Aorta (tissue), 5 donors: ENCODE results near the gene BLTP2. TPM values are rescaled to one million over a fixed set of nuclear protein-coding genes. Genes with fewer than 3 reads are reported as not detected.

Source experiments
- ATAC-seq: fragments of 200-7000 bp; cut with Tn5 transposase; one replicate; pipeline ENCODE4 v1.9.1; 2022; ENCODE audit warnings: moderate library complexity; ENCODE audit not compliant: low FRiP score
- DNase-seq, 2 donors: peaks; one replicate each; pipeline ENCODE4 v3.0.0-alpha.2; 2020
- H3K27ac ChIP-seq, 2 donors: one replicate each; pipeline ENCODE4 v1.5.1; 2013; ENCODE audit warnings: low read length in 2 of 2, mild to moderate bottlenecking in 2 of 2, moderate library complexity in 2 of 2, control low read depth in 1 of 2, inconsistent platforms in 1 of 2, low read depth in 1 of 2
- H3K27me3 ChIP-seq, 2 donors: one replicate each; pipeline ENCODE4 v1.6.1; 2013; ENCODE audit warnings: control low read depth in 1 of 2, low read length in 1 of 2, mild to moderate bottlenecking in 1 of 2, moderate library complexity in 1 of 2; ENCODE audit not compliant: insufficient read depth in 2 of 2, control insufficient read depth in 1 of 2
- H3K36me3 ChIP-seq, 2 donors: one replicate each; pipeline ENCODE4 v1.6.1; 2013; ENCODE audit warnings: control low read depth in 1 of 2, low read length in 1 of 2, mild to moderate bottlenecking in 1 of 2; ENCODE audit not compliant: insufficient read depth in 2 of 2, control insufficient read depth in 1 of 2
- H3K4me1 ChIP-seq, 2 donors: one replicate each; pipeline ENCODE4 v1.6.1; 2013; ENCODE audit warnings: low read length in 2 of 2, control low read depth in 1 of 2, mild to moderate bottlenecking in 1 of 2, moderate library complexity in 1 of 2; ENCODE audit not compliant: insufficient read depth in 2 of 2, control insufficient read depth in 1 of 2
- H3K4me3 ChIP-seq, 2 donors: one replicate each; pipeline ENCODE4 v1.5.1; 2013; ENCODE audit warnings: low read length in 2 of 2, control low read depth in 1 of 2, mild to moderate bottlenecking in 1 of 2
- H3K9me3 ChIP-seq: one replicate; pipeline ENCODE4 v1.6.1; 2013; ENCODE audit warnings: mild to moderate bottlenecking, low read length; ENCODE audit not compliant: control insufficient read depth
- WGBS, 2 donors: extraction: QIAGEN DNeasy Blood & Tissue Kit; methylation state at CpG; one replicate each; pipeline ENCODE4 v1.1.7; 2013; 5-methylcytosine and 5-hydroxymethylcytosine counted together
- intact Hi-C, 2 donors: fragments of 100-400 bp; cut with DNase I; formaldehyde crosslinking; loops; one replicate each; pipeline versions ENCODE4 v1.14.2 to v1.15.0; 2022
- long read RNA-seq, 2 donors: library from polyadenylated mRNA; unstranded; transcript quantifications; one replicate each; pipeline ENCODE4 v2.0.0, GENCODE V29; 2020 to 2021
- polyA plus RNA-seq, 2 donors: library from polyadenylated mRNA; stranded (reverse); fragments of 200-250 nt; gene quantifications; one replicate each; pipeline ENCODE4 v1.2.3, GENCODE V29; 2013
- total RNA-seq, 2 donors: library from RNA; stranded (reverse); fragmentation: NEBNext Ultra II Directional; extraction: Animal tissue kit (Norgen Biotek cat#: 25700); gene quantifications; one replicate each; pipeline ENCODE4 v1.2.1, GENCODE V29; 2021
- donor health status: healthy with polysubstance abuse.
- donor health status: Bipolar disorder and iron deficiency.
- donor health status: DM: no; HTN: no; CAD: no.
- donor health status: DM: no; HTN: no; CAD: no.
- donor health status: DM: yes; HTN: yes; CAD: no.

BLTP2 gene
- 100 to 1,000 TPM; 100 to 135 TPM for total RNA-seq
- polyA plus RNA-seq, result 10 to 100 TPM; 27.7 to 27.8 TPM
- long read RNA-seq, donor 1, transcript KIAA0100-210 (11 exons, 1,582 nt), result major isoform, 12 of 23 reads
- long read RNA-seq, donor 1, partial matches to known transcripts, result 4 of 23 reads
- long read RNA-seq, donor 1, other reads (novel, unspliced or antisense), result 7 of 23 reads
- long read RNA-seq, donor 2, full-length matches to known transcripts, result 2 of 43 reads
- long read RNA-seq, donor 2, partial matches to known transcripts, result 36 of 43 reads
- long read RNA-seq, donor 2, other reads (novel, unspliced or antisense), result 5 of 43 reads

DNA sequence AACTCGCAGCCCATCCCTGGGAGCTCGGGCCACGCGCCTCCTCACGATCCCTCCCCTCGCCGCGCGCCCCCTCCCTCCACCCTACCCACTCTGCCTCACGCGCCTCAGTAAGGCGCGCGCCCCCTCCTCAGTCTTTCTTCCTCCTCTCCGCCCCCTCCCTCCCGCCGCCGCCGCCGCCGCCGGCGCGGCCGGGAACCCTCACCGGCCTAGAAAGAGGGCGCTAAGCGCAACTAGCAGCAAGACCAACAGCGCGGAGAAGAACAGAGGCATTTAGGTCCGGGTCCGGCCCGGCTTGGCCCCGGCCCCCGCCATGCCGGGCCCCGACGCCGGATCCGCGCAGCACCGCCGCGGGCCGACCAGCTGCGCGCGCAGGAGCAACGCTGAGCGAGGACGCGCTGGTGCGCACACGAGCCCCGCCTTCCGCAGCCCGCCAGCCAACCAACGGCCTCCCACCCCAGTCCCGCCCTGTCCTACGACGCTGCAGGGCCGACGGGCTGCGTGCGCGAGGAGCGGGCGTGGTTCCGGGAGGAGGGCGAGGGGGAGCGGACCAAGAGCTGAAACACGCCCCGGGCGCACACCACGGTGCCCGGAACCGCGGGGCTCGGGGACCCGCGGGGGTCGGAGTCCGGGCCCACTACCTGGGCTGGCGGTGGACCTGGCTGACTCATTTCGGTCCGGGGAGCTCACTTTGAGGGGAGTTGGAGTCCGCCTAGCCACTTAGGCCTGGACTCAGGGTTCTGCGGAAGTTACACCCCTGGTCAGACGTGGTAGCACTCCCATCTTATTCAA, at the start of gene BLTP2:
BLTP2 (minus strand) TSS at position 372 of the 789 bp plus-strand sequence; CDS start at position 270, 102 bp downstream.
- intact Hi-C loops, result no loop called here

DNA sequence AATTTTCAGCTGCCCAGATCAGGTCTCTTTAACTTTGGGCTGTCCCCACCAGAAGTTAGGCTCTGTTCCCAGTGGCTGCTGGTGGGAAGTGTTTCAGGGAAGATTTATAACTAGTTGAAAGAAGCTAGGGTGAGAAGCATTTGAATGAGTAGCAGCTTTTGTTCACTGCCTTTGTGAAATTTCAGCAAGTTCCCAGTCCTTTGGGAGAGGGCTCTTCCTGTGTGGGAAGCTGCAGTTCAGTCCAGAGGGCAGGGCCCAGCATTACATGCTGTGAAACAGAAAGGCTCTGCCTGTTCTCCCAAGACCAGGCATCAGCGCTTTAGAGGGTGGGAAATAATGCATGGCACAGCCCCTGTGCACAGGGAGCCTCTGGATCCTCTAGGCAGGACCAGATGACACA, 48.9 kb upstream of the BLTP2 start:
- Histone ChIP-seq H3K4me1 (no peaks in the 10 kb centered on the region), H3K27ac (no peak overlapping the region), H3K4me3 (no peak overlapping the region), H3K27me3 (no peaks in the 10 kb centered on the region), H3K9me3 (no peaks in the 10 kb centered on the region), H3K36me3 (peaks cover 13 to 33% of the 10 kb centered on the region in 2 donors)
- no peak for ATAC-seq
- peak in 1 of 2 donors; percentile 19 for DNase-seq
- intact Hi-C loops, result no loop called here
- 73 to 77% methylated on average over 1 of the region's 1 CpG for WGBS, 2 donors

More for the DNA sequence above, at the start of gene BLTP2:
- peak within 1 kb of the TSS; percentile 86 to 89 for H3K4me3 ChIP-seq
- H3K4me1 ChIP-seq, result no peaks in the 10 kb centered on the region
- peaks cover 0 to 7% of the 10 kb centered on the region in 2 donors for H3K36me3 ChIP-seq
- H3K27ac ChIP-seq, result peak within 1 kb of the TSS; percentile 43 to 87
- ATAC-seq (peak; percentile 99), DNase-seq (peak; percentile 98 to 99)
- 0 to 1% methylated on average over 60 to 89 of the region's 89 CpGs for WGBS, 2 donors
- H3K27me3 ChIP-seq, result no peaks in the 10 kb centered on the region
- no peaks in the 10 kb centered on the region for H3K9me3 ChIP-seq

DNA sequence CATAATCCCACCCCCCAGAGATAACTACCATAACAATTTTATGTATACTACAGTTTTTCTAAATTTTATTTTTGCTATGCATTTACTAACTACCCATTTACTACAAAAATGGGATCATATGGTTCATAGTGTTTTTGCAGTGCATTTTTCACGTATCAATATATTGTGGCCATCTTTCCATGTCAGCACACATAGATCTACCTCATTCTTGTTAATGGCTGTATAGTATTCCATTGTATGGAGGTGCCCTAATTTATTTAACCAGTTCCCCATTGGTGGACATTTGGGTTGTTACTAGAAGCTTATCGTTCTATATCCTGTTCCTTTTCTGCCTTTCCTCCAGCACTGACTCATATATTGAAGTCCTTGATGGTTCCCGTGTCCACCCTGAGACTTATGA, 44.1 kb upstream of the BLTP2 start:
- intact Hi-C loops, result no loop called here
- no peak overlapping the region for H3K4me3 ChIP-seq
- ATAC-seq, result no peak
- peaks cover 21 to 34% of the 10 kb centered on the region in 2 donors for H3K36me3 ChIP-seq
- no peak for DNase-seq
- H3K27ac ChIP-seq, result no peak overlapping the region
- H3K9me3 ChIP-seq, result no peaks in the 10 kb centered on the region
- WGBS, 2 donors, result 95 to 97% methylated on average over 3 of the region's 3 CpGs
- H3K4me1 ChIP-seq, result no peaks in the 10 kb centered on the region
- H3K27me3 ChIP-seq, result no peaks in the 10 kb centered on the region

DNA sequence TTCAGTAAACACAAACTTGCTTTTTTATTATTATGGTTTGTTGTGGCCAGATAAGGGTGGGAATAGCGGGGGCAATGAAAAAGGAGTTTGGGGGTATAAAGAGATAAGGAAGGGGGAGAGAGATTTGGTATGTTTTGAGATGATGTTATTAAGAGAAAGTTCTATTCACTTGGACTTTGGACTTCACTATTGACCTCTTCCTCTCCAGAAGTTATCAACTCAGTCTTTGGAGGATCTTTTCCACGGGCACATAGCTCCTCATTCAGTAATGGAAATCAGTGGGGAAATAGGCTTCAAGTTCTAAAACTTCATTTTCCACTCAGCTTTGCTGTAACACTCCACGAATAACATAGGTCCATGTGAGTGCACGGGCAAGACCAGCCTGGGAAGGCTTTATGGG, 43.5 kb upstream of the BLTP2 start:
- WGBS, 2 donors, result 95 to 97% methylated on average over 4 of the region's 4 CpGs
- no peaks in the 10 kb centered on the region for H3K4me1 ChIP-seq
- DNase-seq, result no peak
- H3K27ac ChIP-seq, result no peak overlapping the region
- no peaks in the 10 kb centered on the region for H3K27me3 ChIP-seq
- no peak for ATAC-seq
- no peak overlapping the region for H3K4me3 ChIP-seq
- H3K36me3 ChIP-seq, result peaks cover 17 to 29% of the 10 kb centered on the region in 2 donors
- intact Hi-C loops, result no loop called here
- H3K9me3 ChIP-seq, result no peaks in the 10 kb centered on the region

DNA sequence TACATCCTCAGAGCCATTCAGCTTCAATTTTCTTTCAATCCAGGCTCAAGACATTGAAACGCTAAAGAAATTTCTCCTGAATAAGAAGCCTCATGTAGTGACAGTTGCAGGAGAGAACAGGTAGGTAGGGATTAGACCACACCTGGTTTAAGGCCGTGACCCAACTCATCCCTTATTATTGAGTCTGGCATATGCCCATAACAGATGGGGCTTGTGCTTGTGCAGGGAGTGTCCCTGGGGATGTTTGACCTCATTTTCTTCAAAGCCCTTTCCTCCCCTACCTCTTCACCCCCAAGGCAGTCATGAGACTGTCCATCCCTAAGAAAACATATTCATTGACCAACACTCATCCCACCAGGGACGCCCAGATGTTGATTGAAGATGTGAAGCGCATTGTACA, 41.3 kb upstream of the BLTP2 start:
- no peaks in the 10 kb centered on the region for H3K9me3 ChIP-seq
- H3K4me3 ChIP-seq, result no peak overlapping the region
- H3K36me3 ChIP-seq, result peaks cover 17 to 36% of the 10 kb centered on the region in 2 donors
- no peaks in the 10 kb centered on the region for H3K4me1 ChIP-seq
- no peaks in the 10 kb centered on the region for H3K27me3 ChIP-seq
- no peak for ATAC-seq
- 85 to 86% methylated on average over 4 of the region's 4 CpGs for WGBS, 2 donors
- no peak for DNase-seq
- H3K27ac ChIP-seq, result no peak overlapping the region
- intact Hi-C loops, result no loop called here

DNA sequence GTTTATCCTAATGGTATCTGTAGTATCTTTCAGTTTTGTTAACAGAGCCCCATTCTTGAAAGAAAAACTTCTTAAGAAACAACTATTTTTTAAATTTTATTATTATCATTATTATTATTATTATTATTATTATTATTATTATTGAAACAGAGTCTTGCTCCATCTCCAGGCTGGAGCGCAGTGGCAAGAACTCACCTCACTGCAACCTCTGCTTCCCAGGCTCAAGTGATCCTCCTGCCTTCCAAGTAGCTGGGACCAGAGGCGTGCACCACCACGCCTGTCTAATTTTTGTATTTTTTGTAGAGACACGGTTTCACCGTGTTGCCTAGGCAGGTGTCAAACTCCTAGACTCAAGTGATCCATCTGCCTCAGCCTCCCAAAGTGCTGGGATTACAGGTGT, 40.4 kb upstream of the BLTP2 start:
- intact Hi-C loops, result no loop called here
- ATAC-seq (no peak), DNase-seq (no peak)
- H3K4me1 ChIP-seq, result no peaks in the 10 kb centered on the region
- H3K9me3 ChIP-seq, result no peaks in the 10 kb centered on the region
- no peak overlapping the region for H3K27ac ChIP-seq
- 84 to 87% methylated on average over 5 of the region's 5 CpGs for WGBS, 2 donors
- no peaks in the 10 kb centered on the region for H3K27me3 ChIP-seq
- H3K4me3 ChIP-seq, result no peak overlapping the region
- peaks cover 17 to 32% of the 10 kb centered on the region in 2 donors for H3K36me3 ChIP-seq

DNA sequence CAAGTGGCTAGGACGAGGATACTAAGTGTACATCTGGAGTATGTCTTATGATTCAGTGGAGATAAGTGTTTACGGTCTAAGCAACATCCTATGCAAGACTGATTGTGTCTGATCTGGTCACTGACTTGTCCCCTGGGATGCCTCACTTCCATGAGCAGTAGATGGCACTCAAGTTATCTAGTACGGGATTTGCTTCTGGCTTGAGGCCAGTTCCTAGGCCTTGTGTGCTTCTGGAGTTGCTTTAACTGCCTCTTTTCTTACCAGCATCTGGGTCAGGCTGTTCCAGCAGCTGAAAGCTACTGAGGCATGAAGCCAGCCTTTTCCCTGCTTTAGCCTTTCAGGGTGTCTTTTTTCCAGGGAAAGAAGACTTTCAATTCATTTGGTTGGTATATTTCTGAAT, 40.0 kb upstream of the BLTP2 start:
- Histone ChIP-seq H3K27me3 (no peaks in the 10 kb centered on the region), H3K36me3 (peaks cover 14 to 32% of the 10 kb centered on the region in 2 donors), H3K4me3 (no peak overlapping the region), H3K4me1 (no peaks in the 10 kb centered on the region), H3K9me3 (no peaks in the 10 kb centered on the region), H3K27ac (no peak overlapping the region)
- no peak for DNase-seq
- intact Hi-C loops, result no loop called here
- WGBS, 2 donors, result 47 to 52% methylated on average over 3 of the region's 3 CpGs
- ATAC-seq, result no peak

DNA sequence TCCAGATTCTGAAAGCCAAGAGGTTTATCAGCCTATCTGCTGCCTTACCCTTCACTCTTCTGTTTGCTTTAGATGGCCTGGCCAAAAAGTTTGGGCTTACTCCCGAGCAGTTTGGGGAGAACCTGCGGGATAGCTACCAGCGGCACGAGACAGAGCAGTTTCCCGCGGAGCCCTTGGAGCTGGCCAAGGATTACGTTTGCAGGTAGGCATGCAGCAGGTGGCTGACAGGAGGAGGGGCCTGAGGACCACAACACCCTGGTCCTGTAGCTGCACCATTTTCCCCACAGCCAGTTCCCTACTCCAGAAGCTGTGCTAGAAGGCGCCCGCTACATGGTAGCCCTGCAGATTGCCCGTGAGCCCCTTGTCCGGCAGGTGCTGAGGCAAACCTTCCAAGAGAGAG, 37.7 kb upstream of the BLTP2 start:
- WGBS, 2 donors, result 85% methylated on average over 11 of the region's 11 CpGs
- no peak for ATAC-seq
- Histone ChIP-seq H3K36me3 (peaks cover 9 to 31% of the 10 kb centered on the region in 2 donors), H3K4me1 (no peaks in the 10 kb centered on the region), H3K4me3 (no peak overlapping the region), H3K27me3 (no peaks in the 10 kb centered on the region), H3K27ac (no peak overlapping the region), H3K9me3 (no peaks in the 10 kb centered on the region)
- peak in 1 of 2 donors; percentile 44 for DNase-seq
- intact Hi-C loops, result no loop called here

DNA sequence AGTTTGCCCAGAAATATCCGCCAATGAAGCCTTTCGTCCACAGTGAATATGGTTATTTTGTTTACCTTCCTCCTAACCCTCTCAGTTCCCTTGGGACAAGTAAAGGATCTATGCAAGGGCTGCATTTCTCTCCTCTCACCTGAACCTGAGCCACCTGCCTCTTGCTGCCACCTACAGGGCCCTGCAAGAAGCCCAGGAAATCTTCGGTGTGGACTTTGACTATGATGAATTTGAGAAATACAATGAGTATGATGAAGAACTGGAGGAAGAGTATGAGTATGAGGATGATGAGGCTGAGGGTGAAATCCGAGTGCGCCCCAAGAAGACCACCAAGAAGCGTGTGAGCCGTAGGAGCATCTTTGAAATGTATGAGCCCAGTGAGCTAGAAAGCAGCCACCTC, 31.0 kb upstream of the BLTP2 start:
- Histone ChIP-seq H3K9me3 (no peaks in the 10 kb centered on the region), H3K4me3 (no peak overlapping the region), H3K27ac (no peak overlapping the region), H3K36me3 (peaks cover 8 to 26% of the 10 kb centered on the region in 2 donors), H3K4me1 (no peaks in the 10 kb centered on the region), H3K27me3 (no peaks in the 10 kb centered on the region)
- WGBS, 2 donors, result 82 to 84% methylated on average over 7 of the region's 7 CpGs
- ATAC-seq (no peak), DNase-seq (no peak)
- intact Hi-C loops, result no loop called here
